SK-N-SH (cell line): ENCODE data around the gene CHMP6.

Experiments used
- CTCF ChIP-seq: fragments of 200-600 bp; sonication (generic); IDR thresholded peaks from 2 replicates; pipeline ENCODE4 v1.6.1; 2017; ENCODE audit warnings: antibody characterized with exemption, mild to moderate bottlenecking, moderate library complexity
- POLR2AphosphoS5 ChIP-seq: IDR thresholded peaks from 2 replicates; pipeline ENCODE4 v1.6.1; 2012; ENCODE audit warnings: low read depth, low read length
- TF ChIP-seq, protein P1 (sequence below): fragments of 150-350 bp; IDR thresholded peaks from 2 replicates; pipeline ENCODE4 v1.6.1; 2016; ENCODE audit warnings: mild to moderate bottlenecking, low read depth, low read length

DNA sequence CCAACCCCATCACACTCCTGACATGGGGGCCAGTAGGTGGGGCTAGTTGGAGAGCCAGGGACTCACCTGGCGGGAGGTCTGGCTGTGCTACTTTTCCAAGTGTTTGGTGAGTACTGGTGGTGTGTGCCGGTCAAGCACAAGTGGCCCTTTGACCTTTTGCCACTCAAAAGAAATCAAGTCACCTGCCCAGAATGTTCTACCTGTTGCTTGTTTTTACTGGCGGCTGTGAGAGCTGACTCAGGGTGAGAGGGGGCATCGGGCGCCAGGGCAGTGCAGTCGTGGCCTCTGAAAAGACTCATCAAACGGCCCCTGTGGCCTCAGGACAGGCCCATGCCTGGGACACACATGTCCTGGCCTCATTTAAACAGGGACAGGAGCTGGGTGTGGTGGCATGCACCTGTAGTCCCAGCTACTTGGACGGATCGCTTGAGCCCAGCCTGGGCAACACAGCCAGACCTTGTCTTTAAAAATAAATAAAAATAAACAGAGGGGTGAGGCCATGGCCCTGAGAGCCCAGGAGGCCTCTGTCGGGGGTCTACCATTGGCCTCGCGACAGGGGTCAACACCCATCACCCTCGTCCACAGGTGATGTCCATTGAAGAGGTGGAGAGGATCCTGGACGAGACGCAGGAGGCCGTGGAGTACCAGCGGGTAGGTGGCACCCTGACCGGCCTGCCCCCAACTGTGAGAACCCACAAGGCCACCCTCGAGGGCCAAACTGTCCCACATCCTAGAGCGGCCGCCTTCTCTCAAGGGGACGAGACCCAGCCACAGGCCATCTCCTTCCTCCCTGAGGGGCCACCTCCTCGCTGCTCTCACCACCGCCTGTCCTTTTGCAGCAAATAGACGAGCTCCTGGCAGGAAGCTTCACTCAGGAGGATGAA, 5.0 kb downstream of the CHMP6 start:
- no peak for TF ChIP-seq CTCF
- TF ChIP-seq, protein P1, sequence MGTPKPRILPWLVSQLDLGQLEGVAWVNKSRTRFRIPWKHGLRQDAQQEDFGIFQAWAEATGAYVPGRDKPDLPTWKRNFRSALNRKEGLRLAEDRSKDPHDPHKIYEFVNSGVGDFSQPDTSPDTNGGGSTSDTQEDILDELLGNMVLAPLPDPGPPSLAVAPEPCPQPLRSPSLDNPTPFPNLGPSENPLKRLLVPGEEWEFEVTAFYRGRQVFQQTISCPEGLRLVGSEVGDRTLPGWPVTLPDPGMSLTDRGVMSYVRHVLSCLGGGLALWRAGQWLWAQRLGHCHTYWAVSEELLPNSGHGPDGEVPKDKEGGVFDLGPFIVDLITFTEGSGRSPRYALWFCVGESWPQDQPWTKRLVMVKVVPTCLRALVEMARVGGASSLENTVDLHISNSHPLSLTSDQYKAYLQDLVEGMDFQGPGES: no peak
- TF ChIP-seq POLR2AphosphoS5: no peak
